ENCODE measurements around the gene HLA-DOB.

The HLA-DOB gene

GRCh38 chr6:32837651-32838113 lies 20.9 kb upstream of the HLA-DOB start:
- TF ChIP-seq POLR2AphosphoS5 (IDR thresholded peaks at IDR 0.05; ENCODE audit: low read depth, low read length), result no peak
- no peak for TF ChIP-seq REST (IDR thresholded peaks at IDR 0.05; ENCODE audit: insufficient read depth in 1 of 2, low read depth in 2 of 2, low read length in 2 of 2)
- TF ChIP-seq TAF1 (IDR thresholded peaks at IDR 0.05; ENCODE audit: borderline replicate concordance, insufficient read depth, low read length), result no peak
- no peak for TF ChIP-seq FOXP2 (optimal IDR thresholded peaks at IDR 0.05; ENCODE audit: borderline replicate concordance, extremely low read depth, extremely low read length, insufficient read depth)
- TF ChIP-seq SIN3A (IDR thresholded peaks at IDR 0.05; ENCODE audit: borderline replicate concordance, insufficient read depth, low read length), result no peak

GRCh38 chr6:32836873-32837272 lies 20.1 kb upstream of the HLA-DOB start:
- TF ChIP-seq FOXP2 (optimal IDR thresholded peaks at IDR 0.05; ENCODE audit: borderline replicate concordance, extremely low read depth, extremely low read length, insufficient read depth) (no peak), REST (IDR thresholded peaks at IDR 0.05; ENCODE audit: insufficient read depth in 1 of 2, low read depth in 2 of 2, low read length in 2 of 2) (no peak), POLR2AphosphoS5 (IDR thresholded peaks at IDR 0.05; ENCODE audit: low read depth, low read length) (no peak), TAF1 (IDR thresholded peaks at IDR 0.05; ENCODE audit: borderline replicate concordance, insufficient read depth, low read length) (no peak), SIN3A (IDR thresholded peaks at IDR 0.05; ENCODE audit: borderline replicate concordance, insufficient read depth, low read length) (no peak)

GRCh38 chr6:32835167-32835893 lies 18.5 kb upstream of the HLA-DOB start:
- TF ChIP-seq POLR2AphosphoS5 (IDR thresholded peaks at IDR 0.05; ENCODE audit: low read depth, low read length), result no peak
- no peak for TF ChIP-seq SIN3A (IDR thresholded peaks at IDR 0.05; ENCODE audit: borderline replicate concordance, insufficient read depth, low read length)
- TF ChIP-seq REST (IDR thresholded peaks at IDR 0.05; ENCODE audit: insufficient read depth in 1 of 2, low read depth in 2 of 2, low read length in 2 of 2), result no peak
- TF ChIP-seq TAF1 (IDR thresholded peaks at IDR 0.05; ENCODE audit: borderline replicate concordance, insufficient read depth, low read length), result no peak

GRCh38 chr6:32833664-32834063 lies 16.9 kb upstream of the HLA-DOB start:
- TF ChIP-seq SIN3A (IDR thresholded peaks at IDR 0.05; ENCODE audit: borderline replicate concordance, insufficient read depth, low read length) (no peak), POLR2AphosphoS5 (IDR thresholded peaks at IDR 0.05; ENCODE audit: low read depth, low read length) (no peak), TAF1 (IDR thresholded peaks at IDR 0.05; ENCODE audit: borderline replicate concordance, insufficient read depth, low read length) (no peak), REST (IDR thresholded peaks at IDR 0.05; ENCODE audit: insufficient read depth in 1 of 2, low read depth in 2 of 2, low read length in 2 of 2) (no peak), FOXP2 (optimal IDR thresholded peaks at IDR 0.05; ENCODE audit: borderline replicate concordance, extremely low read depth, extremely low read length, insufficient read depth) (no peak)

Data from PFSK-1 (cell line).